Measurements from ENCODE around the gene USP36. TPM values are rescaled to one million over a fixed set of nuclear protein-coding genes. Genes with fewer than 3 reads are reported as not detected.

USP36 gene
- total and polyA plus RNA-seq, 9 of the 15 experiments (the other 6 are each of a cell fraction or from before 2014, with no cell fraction given) = 6.4 to 72.8 (median 22.5) TPM

DNA sequence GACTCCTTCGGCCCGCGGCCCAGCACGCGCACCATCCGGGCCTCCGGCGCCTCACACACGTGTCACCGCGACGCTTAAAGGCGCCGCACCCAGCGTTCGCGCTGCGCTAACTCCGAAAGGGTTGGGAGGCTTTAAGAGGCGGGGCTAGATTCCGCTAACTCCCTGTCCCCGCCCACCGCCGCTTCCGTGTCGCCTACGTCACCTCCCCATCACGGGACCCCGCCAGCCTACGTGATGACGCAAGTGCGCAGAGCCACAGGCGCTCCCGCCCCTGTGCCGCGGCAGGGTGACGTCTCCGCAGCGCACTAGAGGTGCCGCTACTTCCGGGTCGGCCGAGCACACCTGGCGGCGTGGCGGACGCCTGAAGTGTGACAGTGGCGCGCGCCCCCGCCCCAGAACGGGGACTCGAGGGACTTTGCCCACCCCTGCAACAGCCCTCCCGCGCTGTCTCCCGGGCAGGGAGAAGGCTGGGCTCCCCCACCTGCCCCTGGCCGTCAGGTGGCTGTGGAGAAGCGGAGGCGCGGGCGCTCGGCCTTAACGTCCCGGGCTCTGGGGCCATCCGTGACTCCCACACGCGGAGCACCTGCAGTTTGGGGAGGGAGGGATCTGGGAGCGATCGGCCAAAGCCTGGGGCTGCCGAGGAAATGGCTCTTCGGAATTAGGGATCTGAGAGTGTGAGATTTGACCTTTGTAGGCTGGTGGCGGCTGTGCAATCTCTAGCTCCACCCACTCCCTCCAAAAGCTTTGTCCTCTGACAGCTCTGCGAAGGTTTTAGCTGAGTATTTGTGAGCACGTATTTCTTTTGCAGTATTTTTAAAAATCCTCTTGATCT is at the start of gene USP36 (continued):
- TF ChIP-seq FOXA3 (CRISPR knock-in tag; conservative IDR thresholded peaks at IDR 0.05 in 1 of 2, IDR thresholded peaks at IDR 0.05 in 1 of 2) = 0 out of 4 replicates have a peak, but pooled peaks of 1 of the 2 experiments have one; percentile 9
- no peak for TF ChIP-seq RFX1 (IDR thresholded peaks at IDR 0.05)
- TF ChIP-seq, protein P1, sequence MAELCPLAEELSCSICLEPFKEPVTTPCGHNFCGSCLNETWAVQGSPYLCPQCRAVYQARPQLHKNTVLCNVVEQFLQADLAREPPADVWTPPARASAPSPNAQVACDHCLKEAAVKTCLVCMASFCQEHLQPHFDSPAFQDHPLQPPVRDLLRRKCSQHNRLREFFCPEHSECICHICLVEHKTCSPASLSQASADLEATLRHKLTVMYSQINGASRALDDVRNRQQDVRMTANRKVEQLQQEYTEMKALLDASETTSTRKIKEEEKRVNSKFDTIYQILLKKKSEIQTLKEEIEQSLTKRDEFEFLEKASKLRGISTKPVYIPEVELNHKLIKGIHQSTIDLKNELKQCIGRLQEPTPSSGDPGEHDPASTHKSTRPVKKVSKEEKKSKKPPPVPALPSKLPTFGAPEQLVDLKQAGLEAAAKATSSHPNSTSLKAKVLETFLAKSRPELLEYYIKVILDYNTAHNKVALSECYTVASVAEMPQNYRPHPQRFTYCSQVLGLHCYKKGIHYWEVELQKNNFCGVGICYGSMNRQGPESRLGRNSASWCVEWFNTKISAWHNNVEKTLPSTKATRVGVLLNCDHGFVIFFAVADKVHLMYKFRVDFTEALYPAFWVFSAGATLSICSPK (IDR thresholded peaks at IDR 0.05; ENCODE audit: borderline replicate concordance) = no peak
- peak; percentile 22; the same call in 1 of the 2 replicates for TF ChIP-seq ZBTB7A (IDR thresholded peaks at IDR 0.05; ENCODE audit: borderline replicate concordance, control insufficient read depth, low read depth, low read length)
- no peak for TF ChIP-seq KLF16 (IDR thresholded peaks at IDR 0.05)
- no peak for TF ChIP-seq PURB (CRISPR knock-in tag; IDR thresholded peaks at IDR 0.05; ENCODE audit: low read depth)
- TF ChIP-seq, protein P2, sequence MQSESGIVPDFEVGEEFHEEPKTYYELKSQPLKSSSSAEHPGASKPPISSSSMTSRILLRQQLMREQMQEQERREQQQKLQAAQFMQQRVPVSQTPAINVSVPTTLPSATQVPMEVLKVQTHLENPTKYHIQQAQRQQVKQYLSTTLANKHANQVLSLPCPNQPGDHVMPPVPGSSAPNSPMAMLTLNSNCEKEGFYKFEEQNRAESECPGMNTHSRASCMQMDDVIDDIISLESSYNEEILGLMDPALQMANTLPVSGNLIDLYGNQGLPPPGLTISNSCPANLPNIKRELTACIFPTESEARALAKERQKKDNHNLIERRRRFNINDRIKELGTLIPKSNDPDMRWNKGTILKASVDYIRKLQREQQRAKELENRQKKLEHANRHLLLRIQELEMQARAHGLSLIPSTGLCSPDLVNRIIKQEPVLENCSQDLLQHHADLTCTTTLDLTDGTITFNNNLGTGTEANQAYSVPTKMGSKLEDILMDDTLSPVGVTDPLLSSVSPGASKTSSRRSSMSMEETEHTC (IDR thresholded peaks at IDR 0.05) = peak; percentile 98
- TF ChIP-seq RAD21 (CRISPR knock-in tag; conservative IDR thresholded peaks at IDR 0.05 in 1 of 2, IDR thresholded peaks at IDR 0.05 in 1 of 2) = no peak
- no peak for TF ChIP-seq TEAD2 (tag; IDR thresholded peaks at IDR 0.05)
- no peak for TF ChIP-seq ZNF311 (CRISPR knock-in tag; IDR thresholded peaks at IDR 0.05)
- TF ChIP-seq, protein P3, sequence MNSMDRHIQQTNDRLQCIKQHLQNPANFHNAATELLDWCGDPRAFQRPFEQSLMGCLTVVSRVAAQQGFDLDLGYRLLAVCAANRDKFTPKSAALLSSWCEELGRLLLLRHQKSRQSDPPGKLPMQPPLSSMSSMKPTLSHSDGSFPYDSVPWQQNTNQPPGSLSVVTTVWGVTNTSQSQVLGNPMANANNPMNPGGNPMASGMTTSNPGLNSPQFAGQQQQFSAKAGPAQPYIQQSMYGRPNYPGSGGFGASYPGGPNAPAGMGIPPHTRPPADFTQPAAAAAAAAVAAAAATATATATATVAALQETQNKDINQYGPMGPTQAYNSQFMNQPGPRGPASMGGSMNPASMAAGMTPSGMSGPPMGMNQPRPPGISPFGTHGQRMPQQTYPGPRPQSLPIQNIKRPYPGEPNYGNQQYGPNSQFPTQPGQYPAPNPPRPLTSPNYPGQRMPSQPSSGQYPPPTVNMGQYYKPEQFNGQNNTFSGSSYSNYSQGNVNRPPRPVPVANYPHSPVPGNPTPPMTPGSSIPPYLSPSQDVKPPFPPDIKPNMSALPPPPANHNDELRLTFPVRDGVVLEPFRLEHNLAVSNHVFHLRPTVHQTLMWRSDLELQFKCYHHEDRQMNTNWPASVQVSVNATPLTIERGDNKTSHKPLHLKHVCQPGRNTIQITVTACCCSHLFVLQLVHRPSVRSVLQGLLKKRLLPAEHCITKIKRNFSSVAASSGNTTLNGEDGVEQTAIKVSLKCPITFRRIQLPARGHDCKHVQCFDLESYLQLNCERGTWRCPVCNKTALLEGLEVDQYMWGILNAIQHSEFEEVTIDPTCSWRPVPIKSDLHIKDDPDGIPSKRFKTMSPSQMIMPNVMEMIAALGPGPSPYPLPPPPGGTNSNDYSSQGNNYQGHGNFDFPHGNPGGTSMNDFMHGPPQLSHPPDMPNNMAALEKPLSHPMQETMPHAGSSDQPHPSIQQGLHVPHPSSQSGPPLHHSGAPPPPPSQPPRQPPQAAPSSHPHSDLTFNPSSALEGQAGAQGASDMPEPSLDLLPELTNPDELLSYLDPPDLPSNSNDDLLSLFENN (IDR thresholded peaks at IDR 0.05; ENCODE audit: low read depth in 2 of 2, low read length in 2 of 2) = peak in 1 of 2 experiments; percentile 22; a peak in 1 of 4 replicates
- peak; percentile 98 for TF ChIP-seq MTA3 (IDR thresholded peaks at IDR 0.05; ENCODE audit: borderline replicate concordance)
- no peak for TF ChIP-seq CBX2 (IDR thresholded peaks at IDR 0.05; ENCODE audit: insufficient read depth, low read length, poor library complexity, severe bottlenecking)
- TF ChIP-seq TARDBP (IDR thresholded peaks at IDR 0.05) = peak; percentile 98
- TF ChIP-seq, protein P4, sequence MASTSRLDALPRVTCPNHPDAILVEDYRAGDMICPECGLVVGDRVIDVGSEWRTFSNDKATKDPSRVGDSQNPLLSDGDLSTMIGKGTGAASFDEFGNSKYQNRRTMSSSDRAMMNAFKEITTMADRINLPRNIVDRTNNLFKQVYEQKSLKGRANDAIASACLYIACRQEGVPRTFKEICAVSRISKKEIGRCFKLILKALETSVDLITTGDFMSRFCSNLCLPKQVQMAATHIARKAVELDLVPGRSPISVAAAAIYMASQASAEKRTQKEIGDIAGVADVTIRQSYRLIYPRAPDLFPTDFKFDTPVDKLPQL (IDR thresholded peaks at IDR 0.05; ENCODE audit: extremely low read depth, insufficient read length) = no peak
- no peak for TF ChIP-seq MCM5 (IDR thresholded peaks at IDR 0.05; ENCODE audit: low read depth)
- peak; percentile 10; the same call in 1 of the 2 replicates for TF ChIP-seq ZKSCAN1 (IDR thresholded peaks at IDR 0.05; ENCODE audit: low read depth, low read length)
- TF ChIP-seq, protein P5, sequence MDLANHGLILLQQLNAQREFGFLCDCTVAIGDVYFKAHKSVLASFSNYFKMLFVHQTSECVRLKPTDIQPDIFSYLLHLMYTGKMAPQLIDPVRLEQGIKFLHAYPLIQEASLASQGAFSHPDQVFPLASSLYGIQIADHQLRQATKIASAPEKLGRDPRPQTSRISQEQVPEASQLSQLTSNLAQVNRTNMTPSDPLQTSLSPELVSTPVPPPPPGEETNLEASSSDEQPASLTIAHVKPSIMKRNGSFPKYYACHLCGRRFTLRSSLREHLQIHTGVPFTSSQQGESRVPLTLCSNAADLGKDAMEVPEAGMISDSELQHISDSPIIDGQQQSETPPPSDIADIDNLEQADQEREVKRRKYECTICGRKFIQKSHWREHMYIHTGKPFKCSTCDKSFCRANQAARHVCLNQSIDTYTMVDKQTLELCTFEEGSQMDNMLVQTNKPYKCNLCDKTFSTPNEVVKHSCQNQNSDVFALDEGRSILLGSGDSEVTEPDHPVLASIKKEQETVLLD (IDR thresholded peaks at IDR 0.05) = peak; percentile 98

Measured in K562 (cell line).